GM18868 (cell line): ENCODE results near the gene IL1RAPL2.

Experiments
- ATAC-seq: cut with Tn5 transposase; IDR thresholded peaks from one replicate; pipeline ENCODE4 v1.9.1; 2021; ENCODE audit warnings: mild to moderate bottlenecking, moderate library complexity; ENCODE audit not compliant: unreplicated experiment

Gene IL1RAPL2

DNA sequence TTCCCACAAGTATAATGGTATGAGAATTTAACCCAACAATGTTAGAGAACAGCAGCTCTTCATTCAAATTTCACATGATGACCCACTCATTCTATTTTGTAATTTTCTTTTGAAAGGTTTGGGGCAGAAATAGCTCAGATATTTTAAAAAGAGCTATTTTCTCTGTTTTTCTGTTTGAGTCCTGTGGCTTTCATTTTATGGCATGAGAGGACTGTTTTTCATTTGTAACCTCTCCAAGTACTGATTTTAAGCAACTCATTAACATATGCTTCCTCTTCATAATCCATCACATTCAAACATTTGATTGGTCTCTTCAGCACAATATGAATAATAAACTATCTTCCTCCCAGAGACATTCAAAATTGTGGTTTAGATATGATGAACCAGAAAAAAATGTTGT lies 783.5 kb downstream of the IL1RAPL2 start:
- ATAC-seq = no peak

GRCh38 chrX:105375816-105376215 lies 809.8 kb downstream of the IL1RAPL2 start:
- ATAC-seq = no peak

DNA sequence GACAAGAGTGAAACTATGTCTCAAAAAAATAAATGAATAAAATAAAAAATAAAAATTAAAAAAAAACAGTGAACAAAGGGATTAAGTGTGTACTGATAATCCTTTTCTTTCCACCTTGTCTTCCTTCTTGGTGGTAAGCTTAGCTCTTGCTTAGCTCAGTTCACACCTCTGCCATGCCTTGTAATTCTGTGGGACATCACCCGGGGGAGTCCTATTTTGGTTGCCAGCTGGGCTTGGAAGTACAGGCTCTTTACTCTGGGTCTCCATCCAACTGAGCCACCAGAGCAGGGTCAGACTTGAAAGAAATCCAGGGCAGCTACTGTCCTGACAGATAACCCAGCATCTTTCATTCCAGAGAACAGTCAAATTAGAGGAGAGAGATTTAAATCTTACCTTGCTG lies 858.7 kb downstream of the IL1RAPL2 start:
- no peak for ATAC-seq

DNA sequence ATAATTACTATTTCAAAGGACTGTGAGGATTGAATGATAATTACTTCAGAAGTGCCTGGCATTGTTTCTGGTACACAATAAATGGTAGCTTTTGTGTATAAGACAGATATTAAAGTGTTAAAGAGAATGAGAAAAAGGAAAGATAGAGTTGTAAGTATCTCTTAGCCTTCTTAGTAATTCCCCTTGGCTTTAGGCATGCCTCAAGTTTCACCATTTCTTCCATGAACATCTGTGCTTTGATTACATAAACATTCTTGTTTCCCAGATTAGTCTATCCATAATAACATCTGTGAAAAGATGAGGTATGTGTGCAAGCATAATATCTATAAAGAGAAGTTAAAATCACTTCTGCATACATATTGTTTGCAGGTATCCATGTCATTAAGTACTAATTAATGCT lies 885.4 kb downstream of the IL1RAPL2 start:
- ATAC-seq = no peak

DNA sequence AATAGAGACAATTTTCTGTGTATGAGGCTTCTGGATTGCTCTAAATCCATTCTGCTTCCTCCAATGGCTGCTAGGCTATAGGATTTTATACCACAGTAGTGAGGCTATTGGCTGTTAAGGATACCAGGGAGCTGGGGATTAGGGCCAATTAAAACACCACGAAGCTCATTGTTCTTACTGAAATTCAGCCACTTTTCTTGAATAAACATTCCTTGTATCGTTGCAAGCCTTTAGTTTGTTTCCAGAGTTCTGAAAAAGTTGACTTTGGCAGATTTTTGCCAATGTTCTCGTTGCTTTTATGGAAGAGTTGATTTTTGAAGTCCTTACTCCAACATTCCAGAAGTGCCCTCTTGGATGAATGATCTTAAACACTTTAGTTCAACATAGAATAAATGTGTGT lies 892.8 kb downstream of the IL1RAPL2 start:
- ATAC-seq = no peak

- no peak for ATAC-seq
These were observed 894.4 kb downstream of the IL1RAPL2 start for GRCh38 chrX:105460376-105460775.

DNA sequence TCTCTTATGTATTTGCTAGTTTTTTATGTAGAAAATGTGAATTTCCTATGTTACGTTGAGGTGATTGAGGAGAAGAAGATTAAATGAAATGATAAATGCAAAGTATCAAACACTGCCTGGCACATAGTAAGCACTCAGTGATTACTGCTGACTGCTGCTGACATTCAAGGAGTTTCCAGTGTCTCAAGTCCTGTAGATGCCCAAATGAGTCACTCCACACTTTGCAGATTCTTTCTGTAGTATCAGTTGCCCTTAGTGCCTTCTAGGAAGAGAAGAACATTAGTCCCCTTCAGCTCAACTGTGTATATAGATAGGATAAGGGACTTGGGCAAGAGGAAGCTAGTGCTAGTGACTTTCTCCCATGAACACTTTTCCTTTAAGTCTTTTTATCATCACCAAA lies 895.0 kb downstream of the IL1RAPL2 start:
- ATAC-seq = no peak

- no peak for ATAC-seq
These were observed 896.2 kb downstream of the IL1RAPL2 start for GRCh38 chrX:105462186-105462585.

GRCh38 chrX:105463473-105463872 lies 897.5 kb downstream of the IL1RAPL2 start:
- ATAC-seq = no peak

- no peak for ATAC-seq
These were observed 898.6 kb downstream of the IL1RAPL2 start for GRCh38 chrX:105464618-105465017.

GRCh38 chrX:105468741-105469140 lies 902.7 kb downstream of the IL1RAPL2 start:
- no peak for ATAC-seq

- ATAC-seq = no peak
These were observed 905.6 kb downstream of the IL1RAPL2 start for GRCh38 chrX:105471597-105471996.

DNA sequence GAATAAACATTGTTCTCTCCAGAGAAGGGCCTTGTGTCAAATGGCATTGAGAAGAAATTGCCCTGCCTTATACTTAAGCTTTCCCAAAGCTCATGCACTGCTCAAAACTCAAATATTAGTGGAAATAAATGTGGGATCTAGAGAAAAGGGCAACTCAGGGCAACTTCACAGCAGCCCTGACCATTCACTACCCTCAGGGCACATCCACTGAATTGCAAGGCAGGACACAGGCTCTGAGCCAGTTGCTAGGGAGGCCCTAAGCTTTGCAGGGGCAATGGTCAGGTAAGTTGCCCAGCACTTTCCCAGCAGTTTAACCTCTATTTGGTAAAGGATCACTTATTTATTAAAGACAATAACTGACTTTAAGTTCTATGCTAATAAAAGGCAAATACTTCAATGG lies 909.8 kb downstream of the IL1RAPL2 start:
- ATAC-seq = no peak

DNA sequence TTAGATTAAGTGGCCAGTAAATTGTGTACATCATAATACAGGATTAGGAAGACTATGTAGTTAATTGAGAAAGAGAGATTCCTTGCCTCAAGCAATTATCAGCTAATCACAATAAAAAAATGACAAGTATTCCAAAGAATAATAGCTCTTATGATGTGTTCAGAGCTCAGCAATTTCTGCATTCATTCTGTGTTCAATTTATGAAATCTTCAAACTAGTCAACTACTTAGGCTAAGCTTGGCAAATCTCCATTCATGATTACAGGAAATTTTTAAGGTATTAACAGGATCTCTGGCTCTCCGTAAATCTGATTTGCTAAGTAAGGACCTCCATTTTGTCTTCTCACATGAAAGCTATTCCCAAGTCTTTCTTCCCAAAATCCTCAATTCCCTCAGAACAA lies 911.4 kb downstream of the IL1RAPL2 start:
- ATAC-seq = no peak

- ATAC-seq = no peak
These were observed 914.8 kb downstream of the IL1RAPL2 start for GRCh38 chrX:105480646-105481310.

DNA sequence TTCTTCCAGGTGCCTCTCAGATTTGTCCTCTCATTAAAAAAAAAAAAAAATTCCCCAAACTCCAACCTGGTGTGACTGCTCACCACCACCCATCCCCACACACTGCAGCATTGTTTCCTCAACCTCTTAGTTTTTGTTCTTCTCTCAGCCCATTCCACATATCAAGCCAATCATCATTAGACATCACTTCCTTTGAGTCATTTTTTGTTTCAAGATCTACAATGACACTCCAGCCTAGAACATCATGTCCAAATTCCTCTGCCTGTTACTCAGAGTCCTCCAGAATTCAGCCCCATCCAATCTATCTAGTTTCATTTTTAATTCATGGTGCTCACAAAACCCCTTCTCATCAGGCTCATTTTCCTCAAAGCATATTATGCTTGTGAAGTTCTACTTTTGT lies 917.0 kb downstream of the IL1RAPL2 start:
- no peak for ATAC-seq

DNA sequence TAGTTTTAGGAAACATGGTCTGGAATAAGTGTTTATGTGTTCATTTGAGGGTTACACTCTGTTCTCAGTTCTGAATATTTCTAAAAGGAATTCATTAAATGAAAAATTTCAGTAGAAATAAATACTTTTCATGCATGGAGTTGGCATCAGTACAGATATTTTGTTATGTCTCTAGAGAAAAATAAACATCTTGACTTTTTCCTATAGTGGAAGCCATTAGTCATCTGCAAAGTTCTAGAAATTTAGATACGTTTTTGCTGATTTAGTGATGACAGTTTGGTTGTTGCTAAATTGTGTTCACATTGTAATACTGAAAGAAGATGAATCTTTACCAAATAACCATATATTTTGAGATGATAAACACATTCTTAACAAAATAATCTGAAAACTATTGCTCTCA lies 922.7 kb downstream of the IL1RAPL2 start:
- no peak for ATAC-seq

GRCh38 chrX:105495376-105495775 lies 929.4 kb downstream of the IL1RAPL2 start:
- no peak for ATAC-seq

GRCh38 chrX:105502336-105502735 lies 936.3 kb downstream of the IL1RAPL2 start:
- no peak for ATAC-seq

DNA sequence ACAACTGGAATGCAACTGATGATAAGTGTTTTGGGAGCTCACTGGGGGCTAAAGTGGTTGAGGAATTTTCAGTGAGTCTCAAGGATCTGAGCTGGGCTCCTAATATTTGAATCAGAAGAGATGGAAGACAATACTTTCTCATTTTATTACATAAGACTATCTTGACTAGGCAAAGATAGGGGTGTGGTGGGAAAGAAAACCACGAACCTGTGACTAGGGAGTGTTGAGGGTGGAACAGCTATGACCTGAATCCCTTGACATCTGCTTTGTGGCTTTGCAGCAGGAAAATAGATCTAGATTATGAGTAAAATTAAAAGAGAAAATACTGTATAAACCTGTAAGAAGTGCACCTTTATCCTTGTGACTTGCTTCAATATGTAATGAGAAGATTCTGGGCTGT lies 949.6 kb downstream of the IL1RAPL2 start:
- ATAC-seq = no peak

GRCh38 chrX:105526431-105526830 lies 960.4 kb downstream of the IL1RAPL2 start:
- ATAC-seq = no peak

GRCh38 chrX:105527759-105528158 lies 961.8 kb downstream of the IL1RAPL2 start:
- ATAC-seq = no peak

GRCh38 chrX:105533951-105534350 lies 968.0 kb downstream of the IL1RAPL2 start:
- ATAC-seq = no peak
